GM18498 (cell line): ENCODE measurements around the gene RDH13.
"Not testable (repeated sequence)": the region's sequence is repeated elsewhere in the genome, so short reads cannot be mapped to it uniquely, and the experiment has no call there.

ENCODE experiments used
- ATAC-seq: cut with Tn5 transposase; IDR thresholded peaks from one replicate; pipeline ENCODE4 v1.9.1; 2021; ENCODE audit warnings: mild to moderate bottlenecking, moderate library complexity; ENCODE audit not compliant: unreplicated experiment

Gene RDH13

DNA sequence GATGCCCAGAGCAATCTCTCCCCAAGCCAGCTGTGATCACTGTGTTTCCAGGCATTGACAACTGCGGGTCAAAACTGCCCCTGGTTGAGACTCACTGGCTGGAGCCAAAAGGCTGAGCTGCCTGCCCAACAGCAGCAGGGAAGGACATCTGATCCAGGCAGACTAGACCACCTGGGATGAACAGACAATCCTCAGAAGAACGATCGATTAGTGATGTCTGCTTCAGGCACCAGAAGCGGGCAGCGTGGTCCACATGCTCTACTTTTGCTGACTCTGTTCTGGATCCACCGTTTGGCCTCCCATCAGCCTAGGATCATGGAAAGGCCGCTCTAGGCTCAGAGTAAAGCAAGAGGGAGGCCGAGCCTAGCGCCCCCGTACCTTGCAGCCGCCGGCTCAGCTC, 15.0 kb downstream of the RDH13 start:
- no peak for ATAC-seq

- no peak for ATAC-seq
Observed at GRCh38 chr19:55046975-55047622, 15.8 kb downstream of the RDH13 start.

DNA sequence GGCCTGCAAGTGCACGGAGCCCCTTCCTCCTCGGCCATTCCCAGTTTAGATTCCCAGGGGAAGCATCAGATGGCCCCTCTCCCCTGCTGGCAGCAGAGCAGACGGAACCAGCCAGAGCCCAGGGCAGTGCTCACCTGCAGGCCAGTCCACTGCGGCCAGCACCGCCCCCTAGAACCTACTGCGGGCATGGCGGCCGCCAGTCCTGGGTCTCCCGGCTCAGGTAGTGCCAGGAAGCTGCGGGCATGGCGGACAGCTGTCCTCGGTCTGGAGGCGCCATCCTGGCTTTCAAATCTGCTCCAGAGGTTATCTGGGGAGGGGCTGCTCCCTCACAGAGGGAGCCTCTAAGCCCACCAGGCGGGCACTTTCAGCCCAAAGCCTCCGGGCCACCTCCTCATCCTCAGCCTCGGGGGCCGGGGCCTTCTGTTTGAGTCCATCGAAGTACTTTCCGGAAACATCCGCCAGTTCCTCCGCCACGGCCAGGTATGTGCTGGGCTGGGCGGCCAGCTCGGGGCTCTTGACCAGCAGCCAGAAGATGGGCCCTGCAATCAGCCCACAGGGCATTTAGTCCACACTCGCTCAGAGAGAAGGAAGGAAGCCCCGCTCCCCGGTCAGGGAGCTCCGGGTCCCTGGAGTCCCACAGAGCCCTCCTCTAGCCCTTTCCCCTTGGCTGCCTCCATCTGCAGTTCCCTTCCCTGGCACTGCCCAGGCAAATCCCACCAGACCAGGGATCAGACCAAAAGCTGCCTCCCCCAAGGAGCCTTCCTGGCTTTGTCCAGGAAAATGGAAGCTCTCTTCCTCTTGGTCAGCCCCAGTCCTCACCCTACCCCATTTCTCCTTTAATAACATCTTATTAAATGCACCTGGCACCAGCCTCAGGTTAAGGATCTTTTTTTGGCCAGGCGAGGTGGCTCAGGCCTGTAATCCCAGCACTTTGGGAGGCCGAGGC, 17.9 kb downstream of the RDH13 start:
- ATAC-seq = no peak

DNA sequence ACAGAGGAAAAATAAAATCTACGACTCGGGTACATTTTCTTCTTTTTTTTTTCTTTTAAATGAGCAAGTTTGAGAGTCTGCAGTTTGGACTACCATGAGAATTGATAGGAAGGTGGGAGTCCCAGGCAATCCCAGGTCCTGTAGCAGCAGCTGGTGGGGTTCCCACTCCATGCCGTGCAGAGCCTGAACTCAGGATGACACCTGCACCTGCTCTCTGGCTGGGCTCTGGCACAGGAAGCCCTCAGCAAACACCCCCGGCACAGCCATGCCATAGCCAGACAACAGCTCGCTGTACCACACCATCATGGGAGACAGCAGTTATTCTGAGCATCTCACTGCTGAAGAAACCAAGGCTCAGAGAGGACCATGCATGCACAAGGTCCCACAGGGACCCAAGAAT, 18.7 kb downstream of the RDH13 start:
- ATAC-seq = no peak

DNA sequence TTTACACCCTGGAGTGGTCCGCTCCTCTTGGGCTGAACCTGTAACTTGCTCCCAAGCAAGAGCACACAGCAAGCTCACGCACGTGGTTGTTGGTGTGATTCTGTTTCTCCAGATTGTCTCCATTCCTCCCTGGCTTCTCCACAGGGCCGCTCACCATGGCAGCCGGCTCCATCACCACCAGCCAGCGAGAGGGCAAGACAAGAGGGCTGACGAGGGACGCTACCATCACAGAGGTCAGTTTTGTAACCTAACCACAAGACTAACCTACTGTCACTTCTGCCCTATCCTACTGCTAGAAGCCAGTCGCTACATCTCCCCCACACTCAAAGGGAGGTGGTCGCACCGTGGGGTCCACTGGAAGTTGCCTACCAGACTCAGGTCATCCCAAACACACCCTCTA, 20.3 kb downstream of the RDH13 start:
- no peak for ATAC-seq

GRCh38 chr19:55042344-55042678, 20.6 kb downstream of the RDH13 start:
- ATAC-seq = no peak

DNA sequence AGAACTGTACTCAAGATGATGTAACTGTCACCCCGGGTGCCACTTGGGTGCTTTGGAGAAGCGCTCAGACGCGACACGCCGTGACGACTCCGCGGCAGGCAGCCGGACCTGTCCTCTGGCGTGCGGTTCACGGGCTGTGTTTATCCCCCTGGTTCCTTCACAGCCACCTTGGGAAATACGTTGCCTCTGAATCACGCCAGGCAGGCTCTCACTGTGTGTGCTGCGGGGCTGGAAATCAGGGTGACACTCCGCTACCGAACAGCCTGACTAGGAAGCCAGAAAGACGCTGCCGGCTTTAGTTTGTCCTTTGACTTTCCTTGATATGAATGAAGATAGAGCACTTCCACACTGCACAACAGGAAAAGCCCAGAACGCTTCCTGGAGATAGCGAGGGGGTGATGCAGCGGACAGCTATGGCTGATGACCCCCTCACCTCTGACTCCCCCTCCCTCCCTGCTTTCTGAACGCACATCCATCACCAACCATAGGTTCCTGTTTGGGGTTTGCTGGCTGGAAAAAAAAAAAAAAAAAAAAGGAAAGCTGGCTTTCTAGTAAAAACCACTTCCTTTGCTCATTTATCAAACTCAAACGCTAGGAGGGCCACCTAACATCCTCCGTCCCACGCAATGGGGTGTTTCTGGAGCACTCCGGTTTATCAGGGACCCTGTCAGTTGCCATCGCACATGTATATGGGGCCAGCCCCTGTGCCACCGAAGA, 21.2 kb downstream of the RDH13 start:
- no peak for ATAC-seq

DNA sequence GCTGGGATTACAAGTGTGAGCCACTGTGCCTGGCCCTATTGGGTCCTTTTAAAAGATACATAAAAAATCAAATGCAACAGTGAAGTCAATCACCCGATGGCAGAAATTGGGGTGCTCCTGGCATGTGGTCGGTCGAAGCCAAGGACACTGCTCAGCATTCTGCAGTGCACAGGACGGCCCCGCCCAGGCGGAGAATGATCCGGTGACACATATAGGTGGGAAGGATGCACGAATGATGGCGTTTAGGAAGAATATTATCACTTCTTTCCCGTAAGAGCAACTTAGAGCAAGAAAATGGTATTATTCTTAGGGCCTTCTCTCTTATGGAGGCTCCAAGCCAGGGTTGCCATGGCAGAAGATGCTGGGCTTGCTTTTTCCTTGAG, 21.7 kb downstream of the RDH13 start:
- ATAC-seq = no peak

GRCh38 chr19:55040654-55041053, 22.3 kb downstream of the RDH13 start:
- ATAC-seq = not testable (repeated sequence)

DNA sequence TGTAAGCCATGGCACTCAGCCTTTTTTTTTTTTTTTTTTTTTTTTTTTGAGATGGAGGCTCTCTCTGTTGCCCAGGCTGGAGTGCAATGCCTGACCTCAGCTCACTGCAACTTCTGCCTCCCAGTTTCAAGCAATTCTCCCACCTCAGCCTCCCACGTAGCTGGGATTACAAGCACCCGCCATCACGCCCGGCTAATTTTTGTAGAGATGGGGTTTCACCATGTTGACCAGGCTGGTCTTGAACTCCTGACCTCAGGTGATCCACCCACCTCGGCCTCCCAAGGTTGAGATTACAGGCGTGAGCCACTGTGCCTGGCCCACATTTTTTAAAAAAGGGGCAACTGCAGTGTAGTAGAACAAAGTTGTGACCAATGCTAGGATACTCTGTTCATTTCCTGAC, 25.3 kb downstream of the RDH13 start:
- not testable (repeated sequence) for ATAC-seq

GRCh38 chr19:55036058-55036457, 26.9 kb downstream of the RDH13 start:
- ATAC-seq = no peak

DNA sequence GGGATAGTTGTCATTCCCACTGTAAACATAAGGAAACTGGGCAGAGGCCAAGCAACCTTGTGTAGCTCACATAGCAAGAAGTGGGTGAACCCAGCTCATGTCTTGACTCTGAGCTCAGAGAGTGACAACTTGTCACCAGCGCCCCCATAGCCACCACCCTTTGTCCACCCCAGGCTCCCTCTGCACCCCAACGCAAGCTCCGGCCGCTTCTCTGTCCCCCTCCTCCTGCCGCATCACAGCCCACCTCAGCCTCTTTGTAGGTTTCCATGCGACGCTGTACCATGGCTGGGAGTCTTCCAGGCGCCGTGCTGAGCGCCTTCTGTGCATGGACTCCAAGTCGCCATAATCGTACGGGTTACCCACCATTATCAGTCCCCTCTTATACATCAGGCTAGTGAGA, 28.2 kb downstream of the RDH13 start:
- ATAC-seq = no peak

DNA sequence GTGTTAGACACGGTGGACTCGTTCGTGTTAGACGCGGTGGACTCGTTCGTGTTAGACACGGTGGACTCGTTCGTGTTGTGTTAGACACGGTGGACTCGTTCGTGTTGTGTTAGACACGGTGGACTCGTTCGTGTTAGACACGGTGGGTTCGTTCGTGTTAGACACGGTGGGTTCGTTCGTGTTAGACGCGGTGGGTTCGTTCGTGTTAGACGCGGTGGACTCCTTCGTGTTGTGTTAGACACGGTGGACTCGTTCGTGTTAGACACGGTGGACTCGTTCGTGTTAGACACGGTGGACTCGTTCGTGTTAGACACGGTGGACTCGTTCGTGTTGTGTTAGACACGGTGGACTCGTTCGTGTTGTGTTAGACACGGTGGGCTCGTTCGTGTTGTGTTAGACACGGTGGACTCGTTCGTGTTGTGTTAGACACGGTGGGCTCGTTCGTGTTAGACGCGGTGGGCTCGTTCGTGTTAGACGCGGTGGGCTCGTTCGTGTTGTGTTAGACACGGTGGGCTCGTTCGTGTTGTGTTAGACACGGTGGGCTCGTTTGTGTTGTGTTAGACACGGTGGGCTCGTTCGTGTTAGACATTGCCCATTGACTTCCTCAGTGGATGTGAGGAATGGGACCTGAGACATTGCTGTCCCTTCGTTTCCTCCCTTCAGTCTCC, 29.8 kb downstream of the RDH13 start:
- ATAC-seq = not testable (repeated sequence)

GRCh38 chr19:55032170-55032800, 30.7 kb downstream of the RDH13 start:
- ATAC-seq = no peak

DNA sequence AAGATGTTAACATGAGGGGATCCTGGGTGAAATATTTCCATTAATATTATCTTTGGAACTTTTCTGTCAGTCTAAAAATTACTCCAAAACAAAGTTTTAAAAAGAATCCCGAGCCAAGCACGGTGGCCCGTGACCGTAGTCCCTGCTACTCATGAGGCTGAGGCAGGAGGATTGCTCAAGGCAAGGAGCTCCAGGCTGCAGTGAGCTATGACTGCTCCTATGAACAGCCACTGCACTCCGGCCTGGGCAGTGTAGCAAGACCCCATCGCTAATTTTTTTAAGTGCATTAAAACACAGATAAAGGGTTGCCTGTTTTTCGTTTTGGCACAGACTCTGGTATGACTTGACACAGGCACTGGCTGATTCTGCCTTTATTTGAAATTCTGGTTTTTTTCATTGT, 31.8 kb downstream of the RDH13 start:
- ATAC-seq = no peak

- ATAC-seq = no peak
Observed at GRCh38 chr19:55028757-55029156, 34.2 kb downstream of the RDH13 start.

GRCh38 chr19:55027472-55028337, 35.2 kb downstream of the RDH13 start:
- no peak for ATAC-seq

- not testable (repeated sequence) for ATAC-seq
Observed at GRCh38 chr19:55027140-55027471, 35.8 kb downstream of the RDH13 start.

GRCh38 chr19:55024111-55024510, 38.8 kb downstream of the RDH13 start:
- ATAC-seq = no peak

DNA sequence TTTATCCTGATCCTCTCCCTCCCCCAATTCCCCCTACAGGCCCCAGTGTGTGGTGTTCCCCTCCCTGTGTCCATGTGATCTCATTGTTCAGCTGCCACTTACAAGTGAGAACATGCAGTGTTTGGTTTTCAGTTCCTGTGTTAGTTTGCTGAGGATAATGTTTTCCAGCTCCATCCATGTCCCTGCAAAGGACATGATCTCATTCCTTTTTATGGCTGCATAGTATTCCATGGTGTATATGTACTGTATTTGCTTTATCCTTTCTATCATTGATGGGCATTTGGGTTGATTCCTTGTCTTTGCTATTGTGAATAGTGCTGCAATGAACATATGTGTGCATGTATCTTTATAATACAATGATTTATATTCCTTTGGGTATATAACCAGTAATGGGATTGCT, 42.6 kb downstream of the RDH13 start:
- ATAC-seq = not testable (repeated sequence)
